ENCODE measurements around the gene LSM2.

DNA sequence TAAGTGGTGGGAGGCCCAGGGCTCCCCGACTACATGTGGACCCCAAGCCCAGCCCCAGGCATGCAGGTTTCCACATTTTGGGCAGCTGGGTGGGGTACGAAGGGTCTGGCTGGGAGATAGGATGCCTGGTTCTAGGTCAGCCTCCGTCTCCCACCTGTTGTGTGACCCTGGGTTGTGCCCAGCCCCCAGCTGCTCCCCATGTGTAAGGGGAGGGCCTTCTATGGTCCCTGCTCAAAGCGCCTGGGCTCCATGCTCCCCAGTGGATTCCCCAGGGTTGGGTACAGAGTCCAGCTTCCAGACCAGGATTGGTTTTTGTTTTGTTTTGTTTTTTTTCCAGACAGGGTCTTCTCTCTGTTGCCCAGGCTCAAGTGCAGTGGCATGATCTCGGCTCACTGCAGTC is 28.6 kb downstream of the LSM2 start:
- no peak for TF ChIP-seq EZH2phosphoT487 (IDR thresholded peaks at IDR 0.05; ENCODE audit: low read length)
- TF ChIP-seq, protein P1, sequence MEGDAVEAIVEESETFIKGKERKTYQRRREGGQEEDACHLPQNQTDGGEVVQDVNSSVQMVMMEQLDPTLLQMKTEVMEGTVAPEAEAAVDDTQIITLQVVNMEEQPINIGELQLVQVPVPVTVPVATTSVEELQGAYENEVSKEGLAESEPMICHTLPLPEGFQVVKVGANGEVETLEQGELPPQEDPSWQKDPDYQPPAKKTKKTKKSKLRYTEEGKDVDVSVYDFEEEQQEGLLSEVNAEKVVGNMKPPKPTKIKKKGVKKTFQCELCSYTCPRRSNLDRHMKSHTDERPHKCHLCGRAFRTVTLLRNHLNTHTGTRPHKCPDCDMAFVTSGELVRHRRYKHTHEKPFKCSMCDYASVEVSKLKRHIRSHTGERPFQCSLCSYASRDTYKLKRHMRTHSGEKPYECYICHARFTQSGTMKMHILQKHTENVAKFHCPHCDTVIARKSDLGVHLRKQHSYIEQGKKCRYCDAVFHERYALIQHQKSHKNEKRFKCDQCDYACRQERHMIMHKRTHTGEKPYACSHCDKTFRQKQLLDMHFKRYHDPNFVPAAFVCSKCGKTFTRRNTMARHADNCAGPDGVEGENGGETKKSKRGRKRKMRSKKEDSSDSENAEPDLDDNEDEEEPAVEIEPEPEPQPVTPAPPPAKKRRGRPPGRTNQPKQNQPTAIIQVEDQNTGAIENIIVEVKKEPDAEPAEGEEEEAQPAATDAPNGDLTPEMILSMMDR (IDR thresholded peaks at IDR 0.05; ENCODE audit: low read length) = no peak
- TF ChIP-seq EZH2 (optimal IDR thresholded peaks at IDR 0.05; ENCODE audit: low read depth, low read length) = no peak
